A673 (cell line): Measurements from ENCODE around the gene BANK1. TPM values are rescaled to one million over a fixed set of nuclear protein-coding genes. Genes with fewer than 3 reads are reported as not detected.

ENCODE experiments used
- BruUV-seq: library from RNA; stranded (reverse); fragments of 400-500 nt; replicated peaks from 2 replicates; lab custom pipeline; 2021; lab: Mats Ljungman, UMichigan
- CTCF ChIA-PET: fragments of 300-600 bp; sonication (Branson Sonifier 250); formaldehyde crosslinking; loops from one replicate; lab custom pipeline; 2022; ENCODE audit warnings: antibody characterized with exemption; lab: Charles Lee
- POLR2A ChIA-PET: fragments of 300-600 bp; sonication (Branson Sonifier 250); formaldehyde crosslinking; loops from one replicate; lab custom pipeline; 2022; ENCODE audit warnings: antibody characterized with exemption; ENCODE audit not compliant: low non-redundant PET; lab: Charles Lee
- DNase-seq: peaks from one replicate; pipeline ENCODE4 v3.0.0-alpha.2; 2015; ENCODE audit warnings: low spot score
- H3K27ac ChIP-seq: fragments of 200-600 bp; sonication (generic); 2 replicates; pipeline ENCODE4 v1.5.1; 2016; ENCODE audit warnings: mixed run types, low read depth, mild to moderate bottlenecking, mixed read lengths, antibody characterized with exemption, low read length; ENCODE audit not compliant: poor library complexity, severe bottlenecking
- H3K27me3 ChIP-seq: fragments of 200-600 bp; sonication (generic); replicated peaks from 2 replicates; pipeline ENCODE4 v1.6.1; 2017; ENCODE audit warnings: mixed run types, low read depth, mild to moderate bottlenecking, mixed read lengths, antibody characterized with exemption, low read length; ENCODE audit not compliant: insufficient read depth, poor library complexity
- H3K36me3 ChIP-seq: fragments of 200-600 bp; sonication (generic); 2 replicates; pipeline ENCODE4 v1.6.1; 2016; ENCODE audit warnings: mixed run types, mild to moderate bottlenecking, mixed read lengths, antibody characterized with exemption, low read length; ENCODE audit not compliant: insufficient read depth, poor library complexity, severe bottlenecking
- H3K4me1 ChIP-seq: fragments of 200-600 bp; sonication (generic); 2 replicates; pipeline ENCODE4 v1.6.1; 2017; ENCODE audit warnings: mixed run types, mild to moderate bottlenecking, mixed read lengths, antibody characterized with exemption, low read length; ENCODE audit not compliant: insufficient read depth, poor library complexity, severe bottlenecking
- H3K4me3 ChIP-seq: fragments of 200-600 bp; sonication (generic); 2 replicates; pipeline ENCODE4 v1.5.1; 2016; ENCODE audit warnings: low read depth, mixed run types, mild to moderate bottlenecking, mixed read lengths, low read length; ENCODE audit not compliant: poor library complexity, severe bottlenecking
- H3K9me3 ChIP-seq: fragments of 200-600 bp; sonication (generic); 2 replicates; pipeline ENCODE4 v1.6.1; 2016; ENCODE audit warnings: mixed run types, low read depth, mild to moderate bottlenecking, mixed read lengths, antibody characterized with exemption, low read length; ENCODE audit not compliant: poor library complexity, severe bottlenecking
- CTCF ChIP-seq: fragments of 300-800, 200-600 bp; sonication (generic); conservative IDR thresholded peaks from 2 replicates; pipeline ENCODE4 v1.5.1; 2017; ENCODE audit warnings: low read depth, mild to moderate bottlenecking, antibody characterized with exemption, low read length, moderate library complexity, mixed read lengths
- EZH2 ChIP-seq: fragments of 200-600 bp; sonication (generic); IDR thresholded peaks from 2 replicates; pipeline ENCODE4 v1.6.1; 2017; ENCODE audit warnings: borderline replicate concordance, low read depth, mild to moderate bottlenecking, mixed read lengths, antibody characterized with exemption, low read length; ENCODE audit not compliant: poor library complexity, severe bottlenecking
- intact Hi-C: fragments of 100-400 bp; cut with micrococcal nuclease; formaldehyde crosslinking; loops from one replicate; pipeline ENCODE4 v1.10.0; 2022; ENCODE audit not compliant: unreplicated experiment
- total RNA-seq: library from RNA; stranded (reverse); gene quantifications from 2 replicates; pipeline ENCODE4 v1.2.3, GENCODE V29; 2021

The BANK1 gene
- total RNA-seq, 1 experiment from 2014 or later: not detected

DNA sequence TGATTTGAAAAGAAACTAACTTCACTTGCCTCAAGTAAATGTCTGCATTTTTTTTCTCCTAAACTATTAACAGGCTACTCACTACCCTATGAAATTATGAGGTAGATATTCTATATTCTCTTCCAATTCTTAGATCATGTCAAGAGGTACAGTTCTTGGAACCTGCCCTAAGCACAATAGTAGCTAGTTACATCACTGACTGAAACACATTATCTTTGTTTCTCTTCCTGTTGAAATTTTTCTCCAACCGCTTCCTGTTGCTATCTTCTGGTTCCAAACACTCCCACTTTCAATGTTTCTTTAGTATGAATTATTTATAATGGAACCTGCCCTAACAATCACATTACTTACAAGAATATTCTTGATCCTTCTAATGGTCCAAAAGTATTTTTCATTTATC, 5.0 kb upstream of the BANK1 start:
- POLR2A ChIA-PET: no interaction called here
- DNase-seq: no peak

DNA sequence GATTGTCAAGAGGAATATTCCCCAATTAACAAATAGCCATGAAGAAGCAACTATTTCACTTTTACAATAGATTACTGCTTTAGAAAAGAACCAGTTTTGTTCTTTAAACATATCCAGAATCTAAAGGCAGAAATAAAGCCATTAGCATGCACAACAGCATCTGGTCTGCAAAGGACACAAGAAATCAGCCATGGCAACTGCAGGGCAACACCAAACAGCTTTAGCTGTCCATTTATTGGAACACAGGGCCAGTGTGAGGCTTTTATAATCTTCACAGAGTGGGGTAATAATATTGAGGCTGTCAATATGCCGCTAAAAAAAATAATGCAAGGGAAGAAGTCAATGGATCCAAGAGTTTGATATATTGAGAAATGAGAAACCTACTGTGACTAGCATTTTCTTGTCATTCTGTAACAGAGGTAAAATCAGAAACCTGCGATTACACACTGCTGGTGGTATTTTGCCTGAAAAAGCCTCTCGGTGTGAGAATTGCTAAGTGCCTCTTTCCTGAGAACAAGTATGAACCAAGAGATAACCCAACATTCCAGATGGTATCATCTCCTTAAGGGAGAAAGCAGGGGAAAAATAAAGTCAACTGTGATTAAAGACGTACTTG, 2.7 kb upstream of the BANK1 start:
- Histone ChIP-seq H3K4me1 (no peaks in the 10 kb centered on the region), H3K4me3 (no peak overlapping the region), H3K36me3 (no peaks in the 10 kb centered on the region), H3K27me3 (no peaks in the 10 kb centered on the region), H3K9me3 (no peaks in the 10 kb centered on the region), H3K27ac (no peak overlapping the region)
- no peak for TF ChIP-seq CTCF
- no peak for TF ChIP-seq EZH2
- no peak for DNase-seq
- intact Hi-C loops: no loop called here
- BruUV-seq: no TSS peak
- ChIA-PET CTCF (no interaction called here), POLR2A (no interaction called here)

More for the DNA sequence above, 5.0 kb upstream of the BANK1 start:
- Histone ChIP-seq H3K9me3 (no peaks in the 10 kb centered on the region), H3K36me3 (no peaks in the 10 kb centered on the region), H3K4me3 (no peak overlapping the region), H3K27me3 (no peaks in the 10 kb centered on the region), H3K4me1 (no peaks in the 10 kb centered on the region), H3K27ac (no peak overlapping the region)
- no TSS peak for BruUV-seq
- TF ChIP-seq EZH2: no peak
- no peak for TF ChIP-seq CTCF
- CTCF ChIA-PET: no interaction called here
- intact Hi-C loops: no loop called here

DNA sequence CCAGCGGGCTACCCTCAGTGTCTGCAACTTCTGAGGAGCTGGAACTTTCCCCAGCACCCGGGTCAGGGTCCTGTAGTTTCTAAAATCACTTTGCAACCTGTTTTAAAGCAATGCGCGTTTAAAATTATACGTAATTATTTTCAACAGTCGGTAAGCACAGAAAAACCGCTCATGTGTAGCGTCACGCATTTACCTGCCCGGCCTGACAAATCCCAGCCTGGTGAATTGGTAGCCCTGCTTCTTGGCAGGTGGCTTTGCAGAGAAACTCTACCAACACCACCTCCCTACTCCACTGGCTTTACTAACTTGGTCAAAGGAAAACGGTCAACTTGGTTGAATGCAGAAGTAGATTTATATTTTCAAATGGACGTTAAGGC, 640 bp downstream of the BANK1 start:
- no TSS peak for BruUV-seq
- CTCF ChIA-PET: no interaction called here

More for the DNA sequence above, 640 bp downstream of the BANK1 start:
- intact Hi-C loops: no loop called here
- Histone ChIP-seq H3K36me3 (no peaks in the 10 kb centered on the region), H3K9me3 (no peaks in the 10 kb centered on the region), H3K27me3 (no peaks in the 10 kb centered on the region), H3K27ac (no peak overlapping the region), H3K4me1 (no peaks in the 10 kb centered on the region), H3K4me3 (no peak overlapping the region)
- TF ChIP-seq CTCF (no peak), EZH2 (no peak)
- POLR2A ChIA-PET: no interaction called here
- DNase-seq: no peak
